ENCODE results near the gene KCNH8. TPM values are rescaled to one million over a fixed set of nuclear protein-coding genes. Genes with fewer than 3 reads are reported as not detected.

Gene KCNH8
- total RNA-seq, 1 experiment from 2014 or later: not detected

DNA sequence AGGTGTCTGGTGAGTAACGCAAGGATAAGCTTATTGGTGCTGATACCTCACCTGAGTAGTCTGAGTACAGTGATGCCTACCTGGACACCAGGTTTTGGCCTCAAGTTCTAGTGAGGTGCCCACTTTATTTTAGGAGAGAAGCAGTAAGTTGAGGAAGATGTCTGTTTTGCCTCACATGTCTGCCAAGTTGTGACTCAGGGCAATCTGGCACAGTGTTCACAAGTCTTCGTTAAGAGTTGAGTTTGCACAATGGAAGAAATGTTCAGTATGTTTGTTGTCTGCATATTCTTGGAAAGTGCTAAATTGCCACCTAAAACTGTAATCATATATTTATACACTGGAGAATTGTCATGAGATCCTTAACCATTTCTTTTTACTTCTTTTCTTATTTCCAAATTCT, 122.2 kb downstream of the KCNH8 start:
- no peak for TF ChIP-seq TCF7L2 (IDR thresholded peaks at IDR 0.05; ENCODE audit: low read depth, low read length)
- TF ChIP-seq POLR2AphosphoS5 (IDR thresholded peaks at IDR 0.05; ENCODE audit: low read depth, low read length): no peak
- TF ChIP-seq, protein P1, sequence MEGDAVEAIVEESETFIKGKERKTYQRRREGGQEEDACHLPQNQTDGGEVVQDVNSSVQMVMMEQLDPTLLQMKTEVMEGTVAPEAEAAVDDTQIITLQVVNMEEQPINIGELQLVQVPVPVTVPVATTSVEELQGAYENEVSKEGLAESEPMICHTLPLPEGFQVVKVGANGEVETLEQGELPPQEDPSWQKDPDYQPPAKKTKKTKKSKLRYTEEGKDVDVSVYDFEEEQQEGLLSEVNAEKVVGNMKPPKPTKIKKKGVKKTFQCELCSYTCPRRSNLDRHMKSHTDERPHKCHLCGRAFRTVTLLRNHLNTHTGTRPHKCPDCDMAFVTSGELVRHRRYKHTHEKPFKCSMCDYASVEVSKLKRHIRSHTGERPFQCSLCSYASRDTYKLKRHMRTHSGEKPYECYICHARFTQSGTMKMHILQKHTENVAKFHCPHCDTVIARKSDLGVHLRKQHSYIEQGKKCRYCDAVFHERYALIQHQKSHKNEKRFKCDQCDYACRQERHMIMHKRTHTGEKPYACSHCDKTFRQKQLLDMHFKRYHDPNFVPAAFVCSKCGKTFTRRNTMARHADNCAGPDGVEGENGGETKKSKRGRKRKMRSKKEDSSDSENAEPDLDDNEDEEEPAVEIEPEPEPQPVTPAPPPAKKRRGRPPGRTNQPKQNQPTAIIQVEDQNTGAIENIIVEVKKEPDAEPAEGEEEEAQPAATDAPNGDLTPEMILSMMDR (IDR thresholded peaks at IDR 0.05): no peak
- no peak for TF ChIP-seq SIN3A (IDR thresholded peaks at IDR 0.05; ENCODE audit: borderline replicate concordance, insufficient read depth, low read depth, low read length)
- TF ChIP-seq, protein P2, sequence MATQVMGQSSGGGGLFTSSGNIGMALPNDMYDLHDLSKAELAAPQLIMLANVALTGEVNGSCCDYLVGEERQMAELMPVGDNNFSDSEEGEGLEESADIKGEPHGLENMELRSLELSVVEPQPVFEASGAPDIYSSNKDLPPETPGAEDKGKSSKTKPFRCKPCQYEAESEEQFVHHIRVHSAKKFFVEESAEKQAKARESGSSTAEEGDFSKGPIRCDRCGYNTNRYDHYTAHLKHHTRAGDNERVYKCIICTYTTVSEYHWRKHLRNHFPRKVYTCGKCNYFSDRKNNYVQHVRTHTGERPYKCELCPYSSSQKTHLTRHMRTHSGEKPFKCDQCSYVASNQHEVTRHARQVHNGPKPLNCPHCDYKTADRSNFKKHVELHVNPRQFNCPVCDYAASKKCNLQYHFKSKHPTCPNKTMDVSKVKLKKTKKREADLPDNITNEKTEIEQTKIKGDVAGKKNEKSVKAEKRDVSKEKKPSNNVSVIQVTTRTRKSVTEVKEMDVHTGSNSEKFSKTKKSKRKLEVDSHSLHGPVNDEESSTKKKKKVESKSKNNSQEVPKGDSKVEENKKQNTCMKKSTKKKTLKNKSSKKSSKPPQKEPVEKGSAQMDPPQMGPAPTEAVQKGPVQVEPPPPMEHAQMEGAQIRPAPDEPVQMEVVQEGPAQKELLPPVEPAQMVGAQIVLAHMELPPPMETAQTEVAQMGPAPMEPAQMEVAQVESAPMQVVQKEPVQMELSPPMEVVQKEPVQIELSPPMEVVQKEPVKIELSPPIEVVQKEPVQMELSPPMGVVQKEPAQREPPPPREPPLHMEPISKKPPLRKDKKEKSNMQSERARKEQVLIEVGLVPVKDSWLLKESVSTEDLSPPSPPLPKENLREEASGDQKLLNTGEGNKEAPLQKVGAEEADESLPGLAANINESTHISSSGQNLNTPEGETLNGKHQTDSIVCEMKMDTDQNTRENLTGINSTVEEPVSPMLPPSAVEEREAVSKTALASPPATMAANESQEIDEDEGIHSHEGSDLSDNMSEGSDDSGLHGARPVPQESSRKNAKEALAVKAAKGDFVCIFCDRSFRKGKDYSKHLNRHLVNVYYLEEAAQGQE (IDR thresholded peaks at IDR 0.05; ENCODE audit: insufficient read depth in 1 of 2, low read depth in 2 of 2, low read length in 1 of 2): no peak
- ChIA-PET POLR2A (no interaction called here), CTCF (no interaction called here)
- Histone ChIP-seq H3K4me1 (ENCODE audit: control insufficient read depth, insufficient read depth, low read length) (no peaks in the 10 kb centered on the region), H3K36me3 (ENCODE audit: control insufficient read depth, insufficient read depth, low read length) (no peaks in the 10 kb centered on the region), H3K27ac (ENCODE audit: low read length) (no peak overlapping the region), H3K9me3 (ENCODE audit: control insufficient read depth, insufficient read depth, low read depth, low read length) (no peaks in the 10 kb centered on the region), H3K4me3 (ENCODE audit: low read depth in 2 of 2, low read length in 2 of 2) (no peak overlapping the region), H3K27me3 (ENCODE audit: control insufficient read depth, insufficient read depth, low read length) (no peaks in the 10 kb centered on the region)
- DNase-seq (ENCODE audit: low read depth, low spot score) (no peak), ATAC-seq (no peak)
- in situ Hi-C loops (cut with HindIII; ENCODE audit: low pct_unique_long_range_greater_than_20kb, low sequenced_read_pairs): no loop called here
- intact Hi-C loops (cut with micrococcal nuclease; ENCODE audit: unreplicated experiment): no loop called here
- BruUV-seq (replicated peaks): no TSS peak

DNA sequence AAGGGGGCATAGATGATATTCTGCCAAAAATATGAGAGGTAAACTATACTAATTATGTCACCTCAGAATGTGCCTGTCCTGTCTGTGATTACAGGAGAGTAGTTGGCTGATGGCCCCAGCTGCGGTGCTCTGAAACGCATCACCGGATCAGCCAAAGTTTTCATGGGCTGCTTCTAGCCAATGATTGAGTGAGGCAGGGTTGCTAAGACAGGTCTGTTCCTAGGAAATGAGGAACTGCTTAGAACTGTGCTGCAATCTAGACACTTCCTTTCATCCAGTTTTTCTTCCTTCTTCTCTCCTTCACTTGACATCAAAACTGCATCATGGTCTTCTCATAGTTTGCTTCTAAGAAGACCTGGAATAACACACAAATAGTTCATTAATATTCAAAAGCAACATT, 124.0 kb downstream of the KCNH8 start:
- Histone ChIP-seq H3K36me3 (ENCODE audit: control insufficient read depth, insufficient read depth, low read length) (no peaks in the 10 kb centered on the region; the same call in 1 of the 2 replicates), H3K4me3 (ENCODE audit: low read depth in 2 of 2, low read length in 2 of 2) (no peak overlapping the region), H3K27me3 (ENCODE audit: control insufficient read depth, insufficient read depth, low read length) (no peaks in the 10 kb centered on the region), H3K4me1 (ENCODE audit: control insufficient read depth, insufficient read depth, low read length) (no peaks in the 10 kb centered on the region), H3K9me3 (ENCODE audit: control insufficient read depth, insufficient read depth, low read depth, low read length) (no peaks in the 10 kb centered on the region), H3K27ac (ENCODE audit: low read length) (no peak overlapping the region)
- no TSS peak for BruUV-seq (replicated peaks)
- ATAC-seq (no peak), DNase-seq (ENCODE audit: low read depth, low spot score) (no peak)
- intact Hi-C loops (cut with micrococcal nuclease; ENCODE audit: unreplicated experiment): no loop called here
- ChIA-PET POLR2A (no interaction called here), CTCF (no interaction called here)
- in situ Hi-C loops (cut with HindIII; ENCODE audit: low pct_unique_long_range_greater_than_20kb, low sequenced_read_pairs): no loop called here
- TF ChIP-seq, protein P2 (IDR thresholded peaks at IDR 0.05; ENCODE audit: insufficient read depth in 1 of 2, low read depth in 2 of 2, low read length in 1 of 2): no peak
- TF ChIP-seq TCF7L2 (IDR thresholded peaks at IDR 0.05; ENCODE audit: low read depth, low read length) (no peak), POLR2AphosphoS5 (IDR thresholded peaks at IDR 0.05; ENCODE audit: low read depth, low read length) (no peak)
- TF ChIP-seq, protein P1 (IDR thresholded peaks at IDR 0.05): no peak

Data from Panc1 (cell line).